HG02938 (cell line): ENCODE results near the gene GREB1.

ENCODE experiments used
- ATAC-seq: cut with Tn5 transposase; IDR thresholded peaks from one replicate; pipeline ENCODE4 v1.9.1; 2021; ENCODE audit warnings: mild to moderate bottlenecking, moderate library complexity; ENCODE audit not compliant: unreplicated experiment

Gene GREB1

DNA sequence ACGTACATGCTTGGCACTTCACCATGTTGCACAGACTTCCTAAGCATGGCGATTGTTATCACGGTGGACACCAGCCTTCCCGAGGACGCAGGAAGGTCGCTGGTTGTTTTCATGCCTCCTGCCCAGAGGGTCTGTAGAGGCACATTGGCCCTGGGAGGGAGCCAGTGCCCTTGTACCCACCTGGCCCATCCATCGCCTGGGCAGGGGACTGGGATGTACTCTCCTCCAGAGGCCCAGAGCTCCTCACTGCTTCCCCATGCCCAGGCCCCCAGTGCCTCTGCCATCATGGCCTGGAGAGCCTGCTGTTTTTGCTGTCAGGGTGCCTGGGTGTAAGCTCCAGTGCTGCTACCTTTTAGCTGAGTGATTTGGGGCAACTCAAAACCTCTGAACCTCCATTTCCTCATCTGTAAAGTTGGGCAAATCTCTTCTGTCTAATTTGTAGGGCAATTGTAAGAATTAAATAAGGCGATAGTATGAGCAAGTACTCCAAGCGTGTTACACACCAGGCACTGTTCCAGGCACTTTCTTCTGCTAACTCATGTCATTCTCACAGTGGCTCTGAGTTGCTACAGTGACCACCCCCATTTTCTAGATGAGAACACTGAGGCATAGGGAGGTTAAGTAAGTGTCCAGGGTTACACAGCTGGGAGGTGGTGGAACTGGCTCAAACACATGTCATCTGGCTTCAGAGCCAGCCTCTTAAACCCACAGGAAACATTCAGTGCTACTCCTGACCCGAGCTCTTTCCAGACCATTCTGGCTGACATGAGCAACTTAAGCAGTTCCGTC, 45.3 kb downstream of the GREB1 start:
- ATAC-seq, result no peak

DNA sequence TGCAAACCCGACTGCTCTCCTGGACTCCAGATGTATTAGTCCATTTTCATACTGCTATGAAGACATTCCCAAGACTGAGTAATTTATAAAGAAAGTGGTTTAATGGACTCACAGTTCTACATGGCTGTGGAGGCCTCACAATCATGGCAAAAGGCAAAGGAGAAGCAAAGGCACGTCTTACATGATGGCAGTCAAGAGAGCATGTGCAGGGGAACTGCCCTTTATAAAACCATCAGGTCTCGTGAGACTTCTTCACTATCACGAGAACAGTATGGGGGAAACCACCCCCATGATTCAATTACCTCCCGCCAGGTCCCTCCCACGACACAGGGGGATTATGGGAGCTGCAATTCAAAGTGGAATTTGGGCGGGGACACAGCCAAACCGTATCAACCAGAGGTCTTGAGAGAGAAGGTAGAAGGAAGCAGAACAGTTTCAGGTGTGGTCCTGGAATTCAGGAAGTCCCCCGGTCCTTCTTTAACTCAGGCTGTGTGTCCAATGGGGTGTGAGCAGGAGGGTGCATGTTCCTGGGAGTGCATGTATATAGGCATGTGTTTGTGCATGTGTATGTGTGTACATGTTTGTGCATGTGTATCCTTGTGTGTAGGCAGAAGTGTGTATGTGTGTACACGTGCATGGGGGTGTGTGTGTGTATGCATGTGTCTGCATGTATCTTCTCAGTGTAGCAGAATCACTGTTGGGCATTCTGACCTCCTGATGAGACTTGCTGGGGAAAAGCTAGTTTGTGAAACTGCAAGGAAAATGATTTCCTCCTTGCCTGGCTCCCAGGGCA, 46.2 kb downstream of the GREB1 start:
- ATAC-seq, result no peak

DNA sequence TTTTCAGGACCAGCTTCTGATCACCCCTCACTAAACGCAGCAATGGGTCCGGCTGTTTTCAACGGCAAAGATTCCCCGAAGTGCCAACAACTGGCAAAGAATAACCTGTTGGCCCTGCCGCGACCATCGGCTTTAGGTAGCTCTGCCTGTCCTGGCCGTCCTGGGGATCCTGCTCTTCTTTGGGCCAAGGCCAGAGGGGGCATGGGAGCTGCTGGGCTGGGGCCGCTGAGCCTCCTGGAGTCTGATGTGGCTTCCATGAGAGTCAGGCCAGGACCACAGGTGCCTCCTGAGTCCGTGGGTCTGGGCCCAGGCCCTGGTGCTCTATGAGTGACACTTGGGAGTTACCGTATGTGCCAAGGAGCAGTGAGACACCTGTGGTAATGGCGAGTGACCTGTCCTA, 46.9 kb downstream of the GREB1 start:
- no peak for ATAC-seq

DNA sequence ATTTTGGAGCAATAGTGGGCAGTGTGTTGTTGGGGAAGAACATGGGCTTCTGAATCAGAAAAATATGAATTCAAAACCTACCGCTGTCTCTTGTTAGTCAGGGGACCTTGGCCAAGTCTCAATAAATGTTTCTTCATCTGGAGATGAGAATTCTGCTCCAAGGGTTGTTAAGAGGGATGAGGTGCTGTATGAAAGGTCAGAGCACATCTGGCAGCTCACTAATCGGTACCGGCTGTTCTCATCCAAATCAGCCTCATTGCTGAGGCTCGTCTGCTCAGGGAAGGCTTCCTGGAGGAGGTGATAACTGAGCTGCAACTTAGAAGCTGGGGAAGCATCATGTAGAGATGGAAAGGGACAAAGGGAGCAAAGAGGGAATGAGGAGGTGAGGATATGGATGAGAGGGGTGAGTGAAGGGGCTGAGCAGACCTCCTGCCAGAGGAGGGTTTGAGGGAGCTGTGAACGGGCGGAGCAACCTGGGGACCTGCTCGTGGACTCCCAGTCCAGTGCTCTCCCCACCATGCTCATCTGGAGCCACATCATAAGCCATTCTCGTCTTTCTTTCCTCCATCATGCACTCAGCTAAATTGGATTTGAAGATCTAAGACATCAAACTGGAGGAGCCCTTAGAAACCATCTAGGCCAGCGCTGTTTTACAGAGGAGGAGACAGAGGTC, 47.4 kb downstream of the GREB1 start:
- no peak for ATAC-seq

DNA sequence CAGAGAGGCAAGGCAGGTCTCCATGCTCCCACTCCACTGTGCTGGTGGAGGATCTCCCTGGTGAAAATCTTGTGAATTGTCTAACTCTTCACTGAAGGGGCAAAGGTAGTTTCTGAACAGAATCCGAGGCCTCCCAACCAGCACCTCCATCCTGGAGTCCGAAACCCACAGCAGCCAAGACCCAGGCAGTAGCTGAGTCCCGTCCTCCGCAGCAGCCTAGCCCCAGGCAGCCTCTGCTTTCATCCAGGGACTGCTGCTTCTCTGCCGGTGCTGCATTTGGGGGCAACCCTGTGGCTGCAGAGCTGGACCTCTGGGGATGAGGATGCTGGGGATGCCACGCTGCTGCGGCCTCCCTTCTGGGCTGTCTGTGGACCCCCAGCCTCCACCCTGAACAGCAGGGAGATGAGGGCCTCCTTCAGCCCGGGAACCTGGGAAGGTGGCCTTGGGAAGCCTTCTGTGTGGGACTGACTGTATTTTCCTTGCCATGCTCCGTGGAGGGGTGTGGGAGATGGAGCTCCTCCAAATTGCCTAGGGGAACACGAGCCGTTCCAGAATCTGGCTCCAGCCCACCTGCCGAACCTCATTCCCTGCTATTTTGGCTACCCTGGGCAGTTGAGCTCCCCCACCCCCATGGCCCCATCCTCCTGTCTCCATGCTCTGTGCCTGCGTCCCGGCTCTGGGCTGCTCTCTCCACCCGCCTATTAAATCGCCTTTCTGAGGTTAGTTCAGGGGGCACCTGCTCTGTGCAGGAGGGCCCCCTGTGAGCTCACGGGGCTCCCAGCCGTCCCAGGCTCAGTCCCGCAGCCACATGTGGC, 48.2 kb downstream of the GREB1 start:
- no peak for ATAC-seq

DNA sequence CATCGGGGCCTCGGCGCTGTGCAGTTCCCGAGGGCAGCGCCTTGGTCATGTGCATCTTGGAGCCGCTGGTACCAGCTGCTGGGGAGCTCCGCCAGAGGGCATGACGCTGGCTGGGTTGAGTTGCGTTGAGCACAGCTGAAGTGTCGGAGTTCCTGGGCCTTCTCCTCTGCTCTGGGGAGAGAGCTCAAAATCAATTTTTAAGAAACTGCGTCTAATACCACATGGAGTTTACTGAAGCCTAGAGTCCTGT, 48.7 kb downstream of the GREB1 start:
- no peak for ATAC-seq

DNA sequence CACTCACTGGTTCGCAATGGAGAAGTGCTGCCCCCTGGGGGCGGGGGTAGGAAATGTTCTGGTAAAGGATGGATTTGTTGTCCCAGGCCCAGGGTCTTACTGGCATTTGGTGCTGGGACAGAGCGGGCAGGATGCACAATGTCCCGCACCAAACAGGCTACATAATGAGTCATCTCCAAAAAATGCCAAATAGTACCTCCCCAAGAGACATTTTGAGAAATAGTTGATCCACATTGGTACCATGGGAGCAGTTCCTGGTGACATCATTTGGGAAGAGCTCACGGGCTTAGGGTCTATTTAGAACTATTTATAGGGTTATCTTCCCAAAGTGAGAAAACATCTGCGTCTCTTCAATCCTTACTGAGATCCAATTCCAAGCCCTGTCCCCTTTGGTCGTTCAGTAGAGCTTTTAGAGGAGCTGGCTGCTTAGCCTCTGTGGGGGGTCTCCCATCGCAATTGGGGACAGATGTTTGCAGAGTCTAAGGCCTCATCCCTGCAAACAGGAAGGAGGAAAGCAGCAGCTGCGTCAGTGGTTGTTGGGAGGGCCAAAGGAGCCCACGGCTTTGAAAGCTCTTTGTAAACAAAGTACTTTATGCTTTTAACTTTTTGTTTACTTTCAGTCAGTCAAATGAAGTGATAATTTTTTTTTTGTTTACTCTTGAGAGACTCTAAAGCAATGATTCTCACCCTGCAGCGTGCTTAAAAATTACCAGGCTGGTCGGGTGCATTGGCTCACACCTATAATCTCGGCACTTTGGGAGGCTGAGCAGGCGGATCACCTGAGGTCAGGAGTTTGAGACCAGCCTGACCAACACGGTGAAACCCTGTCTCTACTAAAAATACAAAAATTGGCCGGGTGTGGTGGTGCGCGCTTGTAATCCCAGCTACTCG, 49.3 kb downstream of the GREB1 start:
- no peak for ATAC-seq

DNA sequence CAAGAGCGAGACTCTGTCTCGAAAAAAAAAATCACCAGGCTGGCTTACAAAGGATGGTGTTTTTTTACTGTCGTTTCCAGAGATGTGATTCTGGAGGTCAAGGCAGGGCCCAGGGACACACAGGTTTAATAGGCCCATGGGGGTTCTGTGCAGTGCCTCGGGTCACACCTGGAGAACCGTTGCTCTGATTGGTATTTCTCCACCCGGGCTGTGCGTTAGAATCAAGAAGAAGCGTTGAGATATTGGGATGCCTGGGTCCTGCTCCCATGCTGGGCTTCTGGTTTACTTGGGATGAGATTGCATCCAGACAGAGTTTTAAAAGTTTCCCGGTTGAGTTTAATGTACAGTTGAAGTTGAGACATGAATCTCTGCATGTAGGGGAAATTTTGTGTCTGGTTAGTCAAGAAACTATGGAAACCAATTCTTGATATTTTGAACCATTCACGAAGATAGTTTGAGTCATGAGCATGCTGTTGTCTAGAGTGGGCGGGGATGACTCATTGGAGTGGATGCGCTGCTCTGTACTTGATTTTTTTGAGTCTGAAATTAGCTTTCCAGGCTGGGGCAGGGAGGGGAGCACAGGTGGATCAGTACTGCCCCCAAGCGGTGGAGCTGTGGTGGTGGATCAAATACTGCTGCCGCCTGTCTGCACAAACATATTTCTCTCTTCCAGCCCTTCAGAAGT, 50.1 kb downstream of the GREB1 start:
- ATAC-seq, result peak; percentile 84

DNA sequence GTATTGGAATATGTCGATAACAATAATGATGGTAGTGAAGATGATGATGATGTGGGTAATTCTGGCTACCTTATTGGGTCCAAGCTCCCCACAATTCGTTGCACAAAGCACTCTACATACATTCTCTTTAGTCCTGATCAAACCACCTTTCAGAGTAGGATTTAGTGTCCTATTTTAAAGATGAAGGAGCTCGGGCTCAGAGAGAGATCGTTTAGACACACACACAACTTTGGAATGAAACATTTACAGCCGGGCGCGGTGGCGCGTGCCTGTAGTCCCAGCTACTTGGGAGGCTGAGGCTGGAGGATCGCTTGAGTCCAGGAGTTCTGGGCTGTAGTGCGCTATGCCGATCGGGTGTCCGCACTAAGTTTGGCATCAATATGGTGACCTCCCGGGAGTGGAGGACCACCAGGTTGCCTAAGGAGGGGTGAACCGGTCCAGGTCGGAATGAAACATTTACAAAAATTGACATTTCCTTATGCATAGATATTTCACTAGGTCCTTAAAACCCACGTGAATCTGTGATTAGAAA, 50.7 kb downstream of the GREB1 start:
- ATAC-seq, result no peak

DNA sequence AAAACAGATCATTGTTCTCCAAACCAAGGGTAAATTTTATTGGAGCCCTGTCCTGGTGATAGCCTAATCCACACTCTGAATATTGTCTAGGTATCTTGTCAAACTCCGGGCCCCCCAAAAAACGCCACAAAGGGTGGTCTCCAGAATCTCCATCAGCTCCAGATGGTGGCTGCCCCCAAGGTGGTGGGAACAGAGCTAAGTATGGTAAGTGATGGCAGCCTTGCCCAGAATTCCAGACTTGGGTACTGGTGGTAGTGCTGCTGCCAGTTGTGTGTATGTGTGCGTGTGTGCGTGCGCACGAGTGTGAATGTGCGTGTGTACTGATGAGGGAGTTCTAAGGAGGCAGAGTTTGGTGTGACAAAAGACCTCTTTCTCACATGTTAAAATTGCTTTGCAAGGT, 51.2 kb downstream of the GREB1 start:
- ATAC-seq, result no peak

DNA sequence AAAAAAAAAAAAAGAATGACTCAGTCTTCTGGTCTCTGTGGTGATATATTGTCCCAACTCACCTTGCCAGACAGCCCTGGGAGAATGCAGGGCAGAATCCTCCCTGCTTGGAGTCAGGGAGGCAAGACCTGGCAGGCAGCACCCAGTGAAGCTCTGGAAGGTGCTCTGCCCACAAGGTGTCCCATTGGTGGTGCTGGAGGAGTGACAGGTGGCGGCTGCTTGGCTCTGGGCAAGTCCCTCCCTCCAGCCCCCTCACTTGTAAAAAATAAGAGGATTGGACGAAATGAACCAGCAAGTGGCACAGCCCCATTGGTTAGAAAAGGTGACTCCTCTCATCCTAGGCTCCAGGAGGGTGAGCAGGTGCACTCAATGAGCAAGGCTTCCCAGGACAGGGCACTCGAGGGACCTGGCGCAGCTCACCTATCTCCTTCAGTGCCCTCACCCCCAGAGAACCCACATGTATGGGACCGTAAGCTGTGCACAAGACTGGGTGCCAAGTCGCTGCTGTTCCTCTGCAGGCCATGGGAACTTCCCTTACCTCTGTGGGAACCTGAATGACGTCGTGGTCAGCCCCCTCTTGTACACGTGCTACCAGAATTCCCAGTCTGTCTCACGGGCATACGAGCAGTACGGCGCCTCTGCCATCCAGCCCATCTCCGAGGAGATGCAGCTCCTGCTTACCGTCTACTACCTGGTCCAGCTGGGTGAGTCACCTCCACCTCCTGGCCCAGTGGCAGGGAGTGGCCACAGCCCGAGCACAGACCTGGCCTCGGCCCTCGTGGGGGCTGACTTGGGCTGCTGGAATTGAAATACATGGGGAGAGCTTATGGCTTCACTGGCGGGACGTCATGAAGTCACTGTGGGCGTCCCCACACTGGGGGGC, 54.6 kb downstream of the GREB1 start:
- ATAC-seq, result no peak

DNA sequence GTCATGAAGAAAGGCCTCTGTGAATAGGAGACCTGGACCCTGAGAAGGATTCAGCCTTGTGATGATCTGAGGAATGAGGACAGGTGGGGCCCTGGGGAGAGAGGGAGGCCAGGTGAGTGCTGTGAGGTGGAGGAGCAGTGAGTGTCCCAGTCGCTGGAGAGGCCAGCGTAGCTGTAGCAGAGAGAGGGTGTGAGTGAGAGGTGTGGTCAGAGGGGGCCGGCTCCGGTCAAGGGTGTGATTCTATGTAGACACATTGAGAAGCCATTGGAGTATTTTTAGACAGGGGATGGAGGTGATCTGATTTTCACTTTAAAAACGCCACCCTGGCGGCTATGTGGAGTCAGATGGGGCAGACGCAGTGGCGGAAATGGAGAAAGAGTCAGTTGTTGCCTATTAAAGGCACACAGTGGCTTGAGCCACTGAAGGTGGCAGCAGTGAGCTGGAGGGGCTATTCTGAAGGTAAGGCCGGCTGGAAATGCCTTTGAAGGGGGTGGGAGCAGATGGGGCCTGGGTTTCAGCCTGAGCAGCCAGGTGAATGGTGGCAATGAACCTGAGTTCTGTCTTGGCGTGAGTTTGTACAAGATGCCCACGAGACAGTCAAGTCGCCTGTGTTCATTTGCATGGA, 55.6 kb downstream of the GREB1 start:
- no peak for ATAC-seq

DNA sequence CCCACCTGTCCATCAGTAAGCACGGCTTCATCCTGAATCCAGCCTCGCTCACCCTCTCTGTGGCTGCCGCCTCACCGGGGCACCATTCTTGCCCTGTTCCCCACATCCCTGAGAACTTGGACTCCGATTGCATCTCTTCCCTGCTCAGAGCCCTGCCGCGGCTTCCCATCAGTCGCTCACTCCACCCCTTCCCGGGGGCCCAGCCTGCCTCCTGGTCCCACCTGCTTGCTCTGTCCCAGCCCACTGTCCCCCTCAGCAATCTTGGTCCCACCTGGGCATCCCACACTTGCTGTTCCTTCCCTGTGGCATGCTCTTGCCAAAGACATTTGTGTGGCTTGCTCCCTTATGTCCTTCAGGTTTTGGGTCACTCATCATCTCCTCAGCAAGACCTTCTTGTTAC, 56.3 kb downstream of the GREB1 start:
- ATAC-seq, result no peak

DNA sequence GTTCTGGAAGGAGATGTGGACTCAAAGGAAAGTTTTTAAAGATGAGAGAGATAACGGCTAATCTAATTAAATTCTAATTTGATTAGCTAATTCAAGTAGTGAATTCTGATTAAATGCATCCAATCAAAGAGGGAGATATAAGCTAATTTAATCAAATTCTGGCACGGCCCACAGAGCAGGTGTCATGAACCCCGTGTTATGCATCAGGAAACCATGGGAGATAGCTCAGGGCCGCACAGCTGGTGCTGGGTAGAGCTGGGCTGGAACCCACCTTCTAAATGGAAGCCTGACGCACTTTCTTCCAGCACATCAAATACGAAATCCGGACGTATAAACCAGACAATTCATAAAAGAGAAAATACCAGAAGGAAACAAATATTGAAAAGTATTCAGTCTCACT, 57.2 kb downstream of the GREB1 start:
- ATAC-seq, result no peak

DNA sequence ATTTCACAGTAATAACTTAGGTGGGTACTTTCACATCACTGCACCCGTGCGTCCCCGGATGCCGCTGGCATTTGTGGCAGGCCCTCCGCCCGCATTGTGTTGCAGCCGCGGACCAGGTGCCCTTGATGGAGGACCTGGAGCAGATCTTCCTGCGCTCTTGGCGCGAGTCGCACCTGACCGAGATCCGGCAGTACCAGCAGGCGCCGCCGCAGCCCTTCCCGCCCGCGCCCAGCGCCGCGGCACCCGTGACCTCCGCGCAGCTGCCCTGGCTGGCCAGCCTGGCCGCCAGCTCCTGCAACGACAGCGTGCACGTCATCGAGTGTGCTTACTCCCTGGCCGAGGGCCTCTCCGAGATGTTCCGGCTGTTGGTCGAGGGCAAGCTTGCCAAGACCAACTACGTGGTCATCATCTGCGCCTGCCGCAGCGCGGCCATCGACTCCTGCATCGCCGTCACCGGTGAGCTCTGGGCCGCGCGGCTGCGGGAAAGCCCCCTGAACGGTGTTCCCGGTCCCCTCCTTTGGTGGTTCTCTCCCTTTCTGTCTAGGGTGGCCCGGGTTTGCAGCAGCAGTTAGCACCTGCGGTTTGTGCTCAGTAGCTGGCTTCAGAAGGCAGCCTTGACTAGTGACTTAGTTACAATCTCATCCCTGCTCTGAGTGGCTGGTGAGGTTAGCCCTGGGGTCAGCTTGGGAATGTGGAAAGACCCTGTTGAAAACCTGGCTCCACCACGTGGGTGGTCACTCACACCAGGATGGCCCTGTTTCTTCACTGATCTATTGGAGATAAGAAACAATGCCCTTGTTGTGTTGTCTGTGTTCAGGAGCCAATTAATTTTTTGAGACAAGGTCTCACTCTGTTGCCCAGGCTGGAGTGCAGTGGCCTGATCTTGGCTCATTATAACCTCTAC, 59.1 kb downstream of the GREB1 start:
- ATAC-seq, result no peak

DNA sequence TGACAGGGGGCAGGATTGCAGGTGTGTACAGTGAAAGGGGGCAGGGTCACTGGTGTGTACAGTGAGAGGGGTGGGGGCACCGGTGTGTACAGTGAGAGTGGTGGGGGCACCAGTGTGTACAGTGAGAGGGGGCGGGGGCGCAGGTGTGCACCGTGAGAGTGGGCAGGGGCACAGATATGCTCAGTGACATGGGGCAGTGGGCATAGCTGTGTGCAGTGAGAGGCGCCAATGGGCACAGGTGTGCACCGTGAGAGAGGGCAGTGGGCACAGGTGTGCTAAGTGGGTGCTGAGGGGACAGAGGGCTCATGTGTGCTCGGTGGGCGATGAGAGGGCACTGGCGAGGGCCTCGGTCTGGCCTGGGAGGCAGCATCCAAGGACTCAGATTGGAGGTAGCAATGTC, 63.0 kb downstream of the GREB1 start:
- no peak for ATAC-seq
